ENCODE data around the gene NOD2. TPM values are rescaled to one million over a fixed set of nuclear protein-coding genes. Genes with fewer than 3 reads are reported as not detected.

The NOD2 gene
- total and polyA plus RNA-seq, 2 of the 13 experiments (the other 11 are each of a cell fraction or from before 2014, with no cell fraction given): 0.27 to 0.81 TPM

DNA sequence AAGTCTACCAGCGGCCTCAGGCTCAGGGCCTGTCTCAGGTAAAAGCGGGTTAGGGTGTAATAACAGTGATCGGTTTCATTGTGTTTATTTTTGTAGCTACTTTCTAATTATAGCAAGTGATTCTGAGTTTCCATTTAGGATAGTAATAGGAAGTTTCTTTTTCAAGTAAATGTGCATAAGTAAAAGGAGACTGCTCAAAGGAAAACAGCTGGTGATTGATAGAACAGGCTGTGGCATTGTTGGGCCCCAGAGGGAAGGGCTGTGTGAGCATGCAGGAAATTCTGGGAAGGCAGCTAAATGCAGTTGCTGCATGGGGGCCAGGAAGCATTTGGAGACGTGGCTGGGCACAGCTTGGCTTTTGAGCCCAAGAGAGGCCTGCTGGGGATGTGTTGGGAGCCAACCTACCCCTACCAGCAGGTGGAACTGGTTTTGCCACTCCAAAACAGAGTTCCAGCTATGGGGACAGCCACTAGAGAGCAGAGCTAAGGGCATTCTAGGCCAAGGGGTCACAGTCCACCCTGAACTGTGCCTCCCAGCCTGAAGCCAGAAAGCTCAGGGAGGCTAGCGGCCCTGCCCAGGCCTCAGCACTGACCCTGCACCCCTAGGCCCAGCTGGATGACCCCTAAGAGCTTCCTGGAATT is 24.9 kb upstream of the NOD2 start (continued):
- TF ChIP-seq, protein P1, sequence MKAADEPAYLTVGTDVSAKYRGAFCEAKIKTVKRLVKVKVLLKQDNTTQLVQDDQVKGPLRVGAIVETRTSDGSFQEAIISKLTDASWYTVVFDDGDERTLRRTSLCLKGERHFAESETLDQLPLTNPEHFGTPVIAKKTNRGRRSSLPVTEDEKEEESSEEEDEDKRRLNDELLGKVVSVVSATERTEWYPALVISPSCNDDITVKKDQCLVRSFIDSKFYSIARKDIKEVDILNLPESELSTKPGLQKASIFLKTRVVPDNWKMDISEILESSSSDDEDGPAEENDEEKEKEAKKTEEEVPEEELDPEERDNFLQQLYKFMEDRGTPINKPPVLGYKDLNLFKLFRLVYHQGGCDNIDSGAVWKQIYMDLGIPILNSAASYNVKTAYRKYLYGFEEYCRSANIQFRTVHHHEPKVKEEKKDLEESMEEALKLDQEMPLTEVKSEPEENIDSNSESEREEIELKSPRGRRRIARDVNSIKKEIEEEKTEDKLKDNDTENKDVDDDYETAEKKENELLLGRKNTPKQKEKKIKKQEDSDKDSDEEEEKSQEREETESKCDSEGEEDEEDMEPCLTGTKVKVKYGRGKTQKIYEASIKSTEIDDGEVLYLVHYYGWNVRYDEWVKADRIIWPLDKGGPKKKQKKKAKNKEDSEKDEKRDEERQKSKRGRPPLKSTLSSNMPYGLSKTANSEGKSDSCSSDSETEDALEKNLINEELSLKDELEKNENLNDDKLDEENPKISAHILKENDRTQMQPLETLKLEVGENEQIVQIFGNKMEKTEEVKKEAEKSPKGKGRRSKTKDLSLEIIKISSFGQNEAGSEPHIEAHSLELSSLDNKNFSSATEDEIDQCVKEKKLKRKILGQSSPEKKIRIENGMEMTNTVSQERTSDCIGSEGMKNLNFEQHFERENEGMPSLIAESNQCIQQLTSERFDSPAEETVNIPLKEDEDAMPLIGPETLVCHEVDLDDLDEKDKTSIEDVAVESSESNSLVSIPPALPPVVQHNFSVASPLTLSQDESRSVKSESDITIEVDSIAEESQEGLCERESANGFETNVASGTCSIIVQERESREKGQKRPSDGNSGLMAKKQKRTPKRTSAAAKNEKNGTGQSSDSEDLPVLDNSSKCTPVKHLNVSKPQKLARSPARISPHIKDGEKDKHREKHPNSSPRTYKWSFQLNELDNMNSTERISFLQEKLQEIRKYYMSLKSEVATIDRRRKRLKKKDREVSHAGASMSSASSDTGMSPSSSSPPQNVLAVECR (CRISPR knock-in tag; IDR thresholded peaks at IDR 0.05; ENCODE audit: borderline replicate concordance): no peak; the same call in 1 of the 2 replicates
- no peak for TF ChIP-seq ZNF3 (CRISPR knock-in tag; IDR thresholded peaks at IDR 0.05)
- no peak for TF ChIP-seq NCOA5 (CRISPR knock-in tag; IDR thresholded peaks at IDR 0.05)
- peak; percentile 71; the same call in 1 of the 2 replicates for TF ChIP-seq ZMYM3 (CRISPR knock-in tag; IDR thresholded peaks at IDR 0.05)
- no peak for TF ChIP-seq SNAI1 (CRISPR knock-in tag; IDR thresholded peaks at IDR 0.05; ENCODE audit: borderline replicate concordance)
- TF ChIP-seq GATAD1 (CRISPR knock-in tag; IDR thresholded peaks at IDR 0.05): no peak
- TF ChIP-seq, protein P2, sequence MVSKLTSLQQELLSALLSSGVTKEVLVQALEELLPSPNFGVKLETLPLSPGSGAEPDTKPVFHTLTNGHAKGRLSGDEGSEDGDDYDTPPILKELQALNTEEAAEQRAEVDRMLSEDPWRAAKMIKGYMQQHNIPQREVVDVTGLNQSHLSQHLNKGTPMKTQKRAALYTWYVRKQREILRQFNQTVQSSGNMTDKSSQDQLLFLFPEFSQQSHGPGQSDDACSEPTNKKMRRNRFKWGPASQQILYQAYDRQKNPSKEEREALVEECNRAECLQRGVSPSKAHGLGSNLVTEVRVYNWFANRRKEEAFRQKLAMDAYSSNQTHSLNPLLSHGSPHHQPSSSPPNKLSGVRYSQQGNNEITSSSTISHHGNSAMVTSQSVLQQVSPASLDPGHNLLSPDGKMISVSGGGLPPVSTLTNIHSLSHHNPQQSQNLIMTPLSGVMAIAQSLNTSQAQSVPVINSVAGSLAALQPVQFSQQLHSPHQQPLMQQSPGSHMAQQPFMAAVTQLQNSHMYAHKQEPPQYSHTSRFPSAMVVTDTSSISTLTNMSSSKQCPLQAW (CRISPR knock-in tag; IDR thresholded peaks at IDR 0.05): peak; percentile 51
- TF ChIP-seq ZNF672 (CRISPR knock-in tag; IDR thresholded peaks at IDR 0.05): no peak
- TF ChIP-seq SMAD9 (CRISPR knock-in tag; IDR thresholded peaks at IDR 0.05): no peak
- TF ChIP-seq ZNF616 (CRISPR knock-in tag; IDR thresholded peaks at IDR 0.05; ENCODE audit: low read depth): no peak
- TF ChIP-seq ZNF549 (CRISPR knock-in tag; IDR thresholded peaks at IDR 0.05): no peak
- no peak for TF ChIP-seq PAWR (CRISPR knock-in tag; IDR thresholded peaks at IDR 0.05; ENCODE audit: borderline replicate concordance)
- no peak for TF ChIP-seq ZSCAN21 (CRISPR knock-in tag; IDR thresholded peaks at IDR 0.05; ENCODE audit: borderline replicate concordance)
- no peak for TF ChIP-seq EED (CRISPR knock-in tag; IDR thresholded peaks at IDR 0.05)
- TF ChIP-seq RFX1 (IDR thresholded peaks at IDR 0.05): no peak
- no peak for TF ChIP-seq FOSL1 (CRISPR knock-in tag; IDR thresholded peaks at IDR 0.05; ENCODE audit: borderline replicate concordance)
- TF ChIP-seq SCMH1 (CRISPR knock-in tag; IDR thresholded peaks at IDR 0.05; ENCODE audit: borderline replicate concordance): no peak
- TF ChIP-seq, protein P3, sequence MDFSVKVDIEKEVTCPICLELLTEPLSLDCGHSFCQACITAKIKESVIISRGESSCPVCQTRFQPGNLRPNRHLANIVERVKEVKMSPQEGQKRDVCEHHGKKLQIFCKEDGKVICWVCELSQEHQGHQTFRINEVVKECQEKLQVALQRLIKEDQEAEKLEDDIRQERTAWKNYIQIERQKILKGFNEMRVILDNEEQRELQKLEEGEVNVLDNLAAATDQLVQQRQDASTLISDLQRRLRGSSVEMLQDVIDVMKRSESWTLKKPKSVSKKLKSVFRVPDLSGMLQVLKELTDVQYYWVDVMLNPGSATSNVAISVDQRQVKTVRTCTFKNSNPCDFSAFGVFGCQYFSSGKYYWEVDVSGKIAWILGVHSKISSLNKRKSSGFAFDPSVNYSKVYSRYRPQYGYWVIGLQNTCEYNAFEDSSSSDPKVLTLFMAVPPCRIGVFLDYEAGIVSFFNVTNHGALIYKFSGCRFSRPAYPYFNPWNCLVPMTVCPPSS (IDR thresholded peaks at IDR 0.05): no peak
- no peak for TF ChIP-seq ELF3 (CRISPR knock-in tag; IDR thresholded peaks at IDR 0.05)
- no peak for TF ChIP-seq ZNF780A (CRISPR knock-in tag; IDR thresholded peaks at IDR 0.05)
- TF ChIP-seq, protein P4, sequence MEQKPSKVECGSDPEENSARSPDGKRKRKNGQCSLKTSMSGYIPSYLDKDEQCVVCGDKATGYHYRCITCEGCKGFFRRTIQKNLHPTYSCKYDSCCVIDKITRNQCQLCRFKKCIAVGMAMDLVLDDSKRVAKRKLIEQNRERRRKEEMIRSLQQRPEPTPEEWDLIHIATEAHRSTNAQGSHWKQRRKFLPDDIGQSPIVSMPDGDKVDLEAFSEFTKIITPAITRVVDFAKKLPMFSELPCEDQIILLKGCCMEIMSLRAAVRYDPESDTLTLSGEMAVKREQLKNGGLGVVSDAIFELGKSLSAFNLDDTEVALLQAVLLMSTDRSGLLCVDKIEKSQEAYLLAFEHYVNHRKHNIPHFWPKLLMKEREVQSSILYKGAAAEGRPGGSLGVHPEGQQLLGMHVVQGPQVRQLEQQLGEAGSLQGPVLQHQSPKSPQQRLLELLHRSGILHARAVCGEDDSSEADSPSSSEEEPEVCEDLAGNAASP (CRISPR knock-in tag; IDR thresholded peaks at IDR 0.05; ENCODE audit: borderline replicate concordance): peak; percentile 97
- no peak for TF ChIP-seq NFATC3 (CRISPR knock-in tag; IDR thresholded peaks at IDR 0.05)

All from HepG2 (cell line).